HG03108 (cell line): ENCODE measurements around the gene TET2.
"Not testable (repeated sequence)": the region's sequence is repeated elsewhere in the genome, so short reads cannot be mapped to it uniquely, and the experiment has no call there.

ENCODE experiments used
- ATAC-seq: cut with Tn5 transposase; IDR thresholded peaks from one replicate; pipeline ENCODE4 v1.9.1; 2021; ENCODE audit warnings: moderate library complexity; ENCODE audit not compliant: unreplicated experiment

Gene TET2

GRCh38 chr4:105283501-105283900, 136.8 kb downstream of the TET2 start:
- no peak for ATAC-seq

- ATAC-seq: no peak
These were observed 141.4 kb downstream of the TET2 start for GRCh38 chr4:105288121-105288520.

GRCh38 chr4:105291925-105292324, 145.2 kb downstream of the TET2 start:
- no peak for ATAC-seq

- no peak for ATAC-seq
These were observed 146.7 kb downstream of the TET2 start for GRCh38 chr4:105293360-105293759.

GRCh38 chr4:105296672-105297071, 150.0 kb downstream of the TET2 start:
- ATAC-seq: no peak

GRCh38 chr4:105299027-105299426, 152.4 kb downstream of the TET2 start:
- not testable (repeated sequence) for ATAC-seq

- ATAC-seq: no peak
These were observed 157.4 kb downstream of the TET2 start for GRCh38 chr4:105304085-105304484.

- peak; percentile 25 for ATAC-seq
These were observed 158.6 kb downstream of the TET2 start for GRCh38 chr4:105305019-105305836.

GRCh38 chr4:105306158-105306781, 159.6 kb downstream of the TET2 start:
- peak; percentile 91 for ATAC-seq

GRCh38 chr4:105306820-105307219, 160.1 kb downstream of the TET2 start:
- ATAC-seq: no peak

GRCh38 chr4:105318486-105318885, 171.8 kb downstream of the TET2 start:
- ATAC-seq: no peak

GRCh38 chr4:105327222-105327621, 180.5 kb downstream of the TET2 start:
- ATAC-seq: no peak

GRCh38 chr4:105327956-105328355, 181.3 kb downstream of the TET2 start:
- no peak for ATAC-seq

- no peak for ATAC-seq
These were observed 182.4 kb downstream of the TET2 start for GRCh38 chr4:105329081-105329480.
